AG10803 (cell line): ENCODE measurements around the gene GNAS-AS1.

Experiments used
- DNase-seq: peaks from one replicate; pipeline ENCODE4 v3.0.0; 2010; ENCODE audit warnings: low read depth
- H3K4me3 ChIP-seq: 2 replicates; pipeline ENCODE4 v1.5.1; 2011; ENCODE audit warnings: mild to moderate bottlenecking, low read length, control low read depth
- CTCF ChIP-seq: conservative IDR thresholded peaks from 2 replicates; pipeline ENCODE4 v1.5.1; 2011; ENCODE audit warnings: mild to moderate bottlenecking, low read length, control low read depth, inconsistent platforms

The GNAS-AS1 gene

GRCh38 chr20:58886546-58886945, 35.8 kb upstream of the GNAS-AS1 start:
- no peak for TF ChIP-seq CTCF
- DNase-seq, result no peak
- no peak overlapping the region for H3K4me3 ChIP-seq

- TF ChIP-seq CTCF, result no peak
- DNase-seq, result no peak
- no peak overlapping the region for H3K4me3 ChIP-seq
These were observed 34.3 kb upstream of the GNAS-AS1 start for GRCh38 chr20:58884966-58885365.

GRCh38 chr20:58883241-58883691, 32.6 kb upstream of the GNAS-AS1 start:
- no peak for TF ChIP-seq CTCF
- peak overlapping the region; percentile 34 for H3K4me3 ChIP-seq
- DNase-seq, result peak; percentile 82

- TF ChIP-seq CTCF, result no peak
- no peak for DNase-seq
- H3K4me3 ChIP-seq, result no peak overlapping the region
These were observed 32.0 kb upstream of the GNAS-AS1 start for GRCh38 chr20:58882704-58883089.

GRCh38 chr20:58880994-58881752, 30.5 kb upstream of the GNAS-AS1 start:
- no peak for TF ChIP-seq CTCF
- no peak overlapping the region for H3K4me3 ChIP-seq
- no peak for DNase-seq

- no peak for TF ChIP-seq CTCF
- H3K4me3 ChIP-seq, result no peak overlapping the region
- DNase-seq, result no peak
These were observed 29.7 kb upstream of the GNAS-AS1 start for GRCh38 chr20:58880441-58880840.

- TF ChIP-seq CTCF, result no peak
- DNase-seq, result no peak
- H3K4me3 ChIP-seq, result no peak overlapping the region
These were observed 27.7 kb upstream of the GNAS-AS1 start for GRCh38 chr20:58878399-58878798.
